IMR-90 (cell line): ENCODE data around the gene GPR32. TPM values are rescaled to one million over a fixed set of nuclear protein-coding genes. Genes with fewer than 3 reads are reported as not detected.

Experiments
- ATAC-seq: fragments of 200-7000 bp; cut with Tn5 transposase; 2 replicates; pipeline ENCODE4 v1.9.1; 2020; ENCODE audit warnings: low read depth, mild to moderate bottlenecking, moderate library complexity
- BruUV-seq: library from RNA; stranded (reverse); fragments of 400-500 nt; replicated peaks from 2 replicates; lab custom pipeline; 2021; lab: Mats Ljungman, UMichigan
- CTCF ChIA-PET: fragments of 300-600 bp; formaldehyde crosslinking; extraction: SDS; loops from one replicate; lab custom pipeline; 2021; ENCODE audit warnings: antibody characterized with exemption; lab: Yijun Ruan, JAX
- POLR2A ChIA-PET: fragments of 300-600 bp; sonication (Branson Sonifier 250); formaldehyde crosslinking; loops from one replicate; lab custom pipeline; 2022; ENCODE audit warnings: antibody characterized with exemption; ENCODE audit not compliant: unreplicated experiment; lab: Charles Lee
- DNase-seq: peaks from one replicate; pipeline ENCODE4 v3.0.0; 2013
- H2AFZ ChIP-seq: replicated peaks from 2 replicates; pipeline ENCODE3; 2013; ENCODE audit warnings: low read length, mild to moderate bottlenecking; ENCODE audit not compliant: poor library complexity
- H2AK5ac ChIP-seq: 2 replicates; pipeline ENCODE4 v1.6.1; 2013; ENCODE audit warnings: low read depth, low read length, inconsistent platforms
- H2AK9ac ChIP-seq: replicated peaks from 2 replicates; pipeline ENCODE3; 2013; ENCODE audit warnings: mild to moderate bottlenecking, low read depth, low read length, moderate library complexity; ENCODE audit not compliant: poor library complexity
- H2BK120ac ChIP-seq: 2 replicates; pipeline ENCODE4 v1.6.1; 2013; ENCODE audit warnings: low read depth, low read length, inconsistent platforms
- H2BK15ac ChIP-seq: 3 replicates; pipeline ENCODE4 v1.6.1; 2013; ENCODE audit warnings: low read depth, low read length, inconsistent platforms
- H2BK20ac ChIP-seq: 2 replicates; pipeline ENCODE4 v1.6.1; 2013; ENCODE audit warnings: low read depth, mild to moderate bottlenecking, inconsistent platforms, low read length, moderate library complexity
- H2BK5ac ChIP-seq: 2 replicates; pipeline ENCODE4 v1.6.1; 2013; ENCODE audit warnings: mild to moderate bottlenecking, low read depth, low read length, inconsistent platforms; ENCODE audit not compliant: poor library complexity, severe bottlenecking
- H3K14ac ChIP-seq: replicated peaks from 2 replicates; pipeline ENCODE4 v1.6.1; 2013; ENCODE audit warnings: low read depth, low read length, inconsistent platforms
- H3K18ac ChIP-seq: 2 replicates; pipeline ENCODE4 v1.6.1; 2013; ENCODE audit warnings: low read depth, low read length, control low read depth
- H3K23ac ChIP-seq: 2 replicates; pipeline ENCODE4 v1.6.1; 2013; ENCODE audit warnings: low read depth, low read length, inconsistent platforms
- H3K27ac ChIP-seq: 2 replicates; pipeline ENCODE4 v1.5.1; 2013; ENCODE audit warnings: mild to moderate bottlenecking, control low read depth, low read length; ENCODE audit not compliant: insufficient read depth
- H3K27me3 ChIP-seq: 2 replicates; pipeline ENCODE4 v1.6.1; 2013; ENCODE audit warnings: low read length; ENCODE audit not compliant: control insufficient read depth, insufficient read depth
- H3K36me3 ChIP-seq: 2 replicates; pipeline ENCODE4 v1.6.1; 2013; ENCODE audit warnings: low read length, mixed read lengths; ENCODE audit not compliant: control insufficient read depth, insufficient read depth
- H3K4ac ChIP-seq: 2 replicates; pipeline ENCODE4 v1.6.1; 2013; ENCODE audit warnings: low read depth, low read length, inconsistent platforms
- H3K4me1 ChIP-seq: 2 replicates; pipeline ENCODE4 v1.6.1; 2013; ENCODE audit warnings: low read length, mixed read lengths; ENCODE audit not compliant: control insufficient read depth, insufficient read depth
- H3K4me2 ChIP-seq: 2 replicates; pipeline ENCODE4 v1.6.1; 2013; ENCODE audit warnings: low read depth, mild to moderate bottlenecking, control low read depth, low read length, moderate library complexity
- H3K4me3 ChIP-seq: 2 replicates; pipeline ENCODE4 v1.5.1; 2013; ENCODE audit warnings: low read depth, mild to moderate bottlenecking, control low read depth, low read length, moderate library complexity; ENCODE audit not compliant: insufficient read depth
- H3K56ac ChIP-seq: 2 replicates; pipeline ENCODE4 v1.6.1; 2013; ENCODE audit warnings: low read length, inconsistent platforms; ENCODE audit not compliant: insufficient read depth; ENCODE audit errors: extremely low read depth
- H3K79me1 ChIP-seq, 2 experiments: 2 replicates each; pipeline ENCODE4 v1.6.1; 2013; ENCODE audit warnings: low read length in 2 of 2, inconsistent platforms in 1 of 2, low read depth in 1 of 2
- H3K9ac ChIP-seq: 2 replicates; pipeline ENCODE4 v1.6.1; 2013; ENCODE audit warnings: low read depth, low read length, control low read depth
- H3K9me1 ChIP-seq: 2 replicates; pipeline ENCODE4 v1.6.1; 2013; ENCODE audit warnings: low read length, inconsistent platforms; ENCODE audit not compliant: insufficient read depth
- H3K9me3 ChIP-seq: 2 replicates; pipeline ENCODE4 v1.6.1; 2013; ENCODE audit warnings: low read length; ENCODE audit not compliant: control insufficient read depth, insufficient read depth
- H4K20me1 ChIP-seq: 2 replicates; pipeline ENCODE4 v1.6.1; 2013; ENCODE audit warnings: low read length, inconsistent platforms; ENCODE audit not compliant: insufficient read depth
- H4K5ac ChIP-seq: 2 replicates; pipeline ENCODE4 v1.6.1; 2013; ENCODE audit warnings: mild to moderate bottlenecking, low read depth, low read length, control low read depth
- H4K8ac ChIP-seq, 2 experiments: 2 replicates each; pipeline ENCODE4 v1.6.1; 2013; ENCODE audit warnings: low read depth in 2 of 2, low read length in 2 of 2, control low read depth in 1 of 2, inconsistent platforms in 1 of 2
- H4K91ac ChIP-seq: 2 replicates; pipeline ENCODE4 v1.6.1; 2013; ENCODE audit warnings: low read depth, low read length, inconsistent platforms; ENCODE audit not compliant: insufficient read depth
- BHLHE40 ChIP-seq: fragments of 150-350 bp; IDR thresholded peaks from 2 replicates; pipeline ENCODE4 v1.6.1; 2016; ENCODE audit warnings: mild to moderate bottlenecking, low read depth, low read length
- CHD1 ChIP-seq: IDR thresholded peaks from 2 replicates; pipeline ENCODE4 v1.6.1; 2012; ENCODE audit warnings: low read depth, low read length, improper control_type of control experiment
- FOS ChIP-seq: fragments of 150-350 bp; IDR thresholded peaks from 2 replicates; pipeline ENCODE4 v1.6.1; 2016; ENCODE audit warnings: low read depth, low read length
- MXI1 ChIP-seq: IDR thresholded peaks from 2 replicates; pipeline ENCODE4 v1.6.1; 2012; ENCODE audit warnings: low read depth, mild to moderate bottlenecking, low read length, moderate library complexity, borderline replicate concordance
- WGBS, 2 experiments: methylation state at CpG; one replicate each; pipeline versions ENCODE4 v1.1.5 to v1.1.7; 2013; ENCODE audit warnings: missing lambda C conversion rate in 2 of 2; ENCODE audit not compliant: insufficient read length in 1 of 2; ENCODE audit errors: extremely low coverage in 2 of 2; 5-methylcytosine and 5-hydroxymethylcytosine counted together
- dilution Hi-C: fragments of 300-500 bp; cut with HindIII; formaldehyde crosslinking; loops from one replicate; pipeline ENCODE4 v1.14.3; 2018; ENCODE audit warnings: low sequenced_read_pairs; ENCODE audit not compliant: unreplicated experiment
- in situ Hi-C: fragments of 300-500 bp; cut with MboI; formaldehyde crosslinking; loops from 3 replicates; pipeline ENCODE4 v1.14.3; 2019; ENCODE audit warnings: low sequenced_read_pairs, inconsistent platforms, mixed read lengths
- intact Hi-C: fragments of 100-400 bp; cut with micrococcal nuclease; formaldehyde crosslinking; loops from 2 replicates; pipeline ENCODE4 v1.10.0; 2022
- polyA plus RNA-seq, 3 experiments: library from polyadenylated mRNA; depleted of rRNA; stranded (reverse); fragments of >200 nt; gene quantifications; 2 replicates each; pipeline ENCODE4 v1.2.3, GENCODE V29; 2012; ENCODE audit warnings: low replicate concordance in 1 of 3
- total RNA-seq: library from RNA; depleted of rRNA; stranded (reverse); fragments of >200 nt; gene quantifications from 2 replicates; pipeline ENCODE4 v1.2.3, GENCODE V29; 2012

The GPR32 gene
- total and polyA plus RNA-seq, 2 of the 4 experiments (the other 2 are of a cell fraction), result not detected

DNA sequence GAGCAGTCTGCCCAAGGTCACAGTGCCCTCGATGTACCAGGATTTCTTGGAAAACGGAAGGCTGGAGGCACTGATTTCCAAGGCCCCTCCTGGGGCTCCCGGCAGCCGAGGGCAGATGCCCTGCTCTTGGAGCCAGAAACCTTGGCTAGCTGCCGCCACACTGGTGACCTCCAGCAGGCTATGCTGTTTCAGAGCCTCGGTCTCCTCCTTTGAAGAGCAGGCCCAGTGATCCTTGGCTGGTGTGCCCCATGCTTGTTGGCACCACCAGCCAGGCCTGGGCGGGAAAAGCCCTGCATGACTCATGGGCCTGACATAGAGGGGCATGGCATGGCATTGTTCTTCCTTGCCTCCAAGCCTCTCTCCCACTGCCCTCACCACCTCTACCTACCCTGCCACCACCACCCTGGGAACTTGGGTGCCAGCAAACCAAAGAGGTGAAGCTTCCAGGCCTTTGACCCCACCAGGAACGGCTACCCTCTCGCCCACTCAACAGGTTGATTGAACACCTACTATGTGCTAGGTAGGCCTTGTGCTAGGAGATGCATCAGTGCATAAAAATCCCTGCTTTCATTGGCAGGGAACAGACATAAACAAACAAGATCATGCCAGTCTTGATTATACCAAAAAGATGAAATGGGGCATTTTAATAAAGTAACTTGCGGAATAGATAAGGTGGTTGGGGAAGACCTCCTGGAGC lies 48.7 kb upstream of the GPR32 start:
- Histone ChIP-seq H2BK5ac (no peak overlapping the region), H3K27ac (no peak overlapping the region), H3K9me1 (peaks cover 26% of the 10 kb centered on the region), H4K20me1 (0 out of 2 replicates have a peak, but pooled peaks cover 9% of the 10 kb centered on the region), H4K8ac (no peak overlapping the region), H3K36me3 (peaks cover 2% of the 10 kb centered on the region), H2AK5ac (peak overlapping the region; percentile 95), H3K23ac (no peak overlapping the region), H2BK120ac (no peak overlapping the region), H2BK15ac (no peak overlapping the region), H4K91ac (no peak overlapping the region), H2BK20ac (no peak overlapping the region), H3K4me3 (no peak overlapping the region), H3K18ac (no peak overlapping the region), H3K4me2 (no peak overlapping the region), H3K4me1 (peaks cover 19% of the 10 kb centered on the region), H3K56ac (no peak overlapping the region), H3K9me3 (no peaks in the 10 kb centered on the region), H2AK9ac (peak overlapping the region; percentile 95), H3K9ac (no peak overlapping the region), H4K5ac (no peak overlapping the region), H3K4ac (no peak overlapping the region; the same call in 1 of the 2 replicates), H3K79me1 (peaks cover 14 to 48% of the 10 kb centered on the region in 2 experiments), H2AFZ (peak overlapping the region; percentile 11), H3K27me3 (no peaks in the 10 kb centered on the region), H3K14ac (no peak overlapping the region)
- CTCF ChIA-PET, result interaction anchor here (0.6 kb wide), 1 partner anchor 1422 kb away, joined by 3 read pairs; no protein-coding TSS in a partner anchor
- no peak for ATAC-seq
- intact Hi-C loops, result loop anchor here (5.0 to 10.0 kb wide), 2 partner anchors 201 to 383 kb away; partner anchors contain the start of gene CTU1
- no peak for DNase-seq
- TF ChIP-seq CHD1 (no peak), BHLHE40 (no peak), MXI1 (no peak), FOS (no peak)
- WGBS, 2 experiments, result 82% methylated on average over 6 of the region's 10 CpGs; no CpG with 5 or more reads in 1 of the 2 experiments
- dilution Hi-C loops, result no loop called here
- in situ Hi-C loops, result loop anchor here (5.0 kb wide), 1 partner anchor 344 kb away; the partner anchor contains the start of gene NR1H2
- POLR2A ChIA-PET, result no interaction called here
- no TSS peak for BruUV-seq
